Loucy (cell line): ENCODE measurements around the gene NMT1.

Source experiments
- H2AFZ ChIP-seq: fragments of 200-600 bp; sonication (generic); 2 replicates; pipeline ENCODE4 v1.6.0; 2016; ENCODE audit warnings: antibody characterized with exemption, mild to moderate bottlenecking, low read length, moderate library complexity
- H3F3A ChIP-seq: fragments of 200-600 bp; 2 replicates; pipeline ENCODE4 v1.6.0; 2016; ENCODE audit warnings: antibody characterized with exemption, low read depth, mild to moderate bottlenecking
- H3K27me3 ChIP-seq: fragments of 200-600 bp; sonication (generic); 2 replicates; pipeline ENCODE4 v1.6.1; 2014; ENCODE audit warnings: low read length, mild to moderate bottlenecking; ENCODE audit not compliant: insufficient read depth, poor library complexity, severe bottlenecking
- H3K36me3 ChIP-seq: fragments of 200-600 bp; sonication (generic); 2 replicates; pipeline ENCODE4 v1.6.1; 2016; ENCODE audit warnings: low read length; ENCODE audit not compliant: insufficient read depth
- H3K4me1 ChIP-seq: fragments of 200-600 bp; sonication (generic); 2 replicates; pipeline ENCODE4 v1.5.1; 2014; ENCODE audit warnings: low read length, mild to moderate bottlenecking; ENCODE audit not compliant: insufficient read depth, poor library complexity, severe bottlenecking
- H3K4me2 ChIP-seq: fragments of 200-600 bp; sonication (generic); 2 replicates; pipeline ENCODE4 v1.6.0; 2014; ENCODE audit warnings: antibody characterized with exemption, low read length, low read depth, mild to moderate bottlenecking; ENCODE audit not compliant: poor library complexity, severe bottlenecking
- H3K4me3 ChIP-seq: fragments of 200-600 bp; sonication (generic); 2 replicates; pipeline ENCODE4 v1.5.1; 2014; ENCODE audit warnings: low read length, mild to moderate bottlenecking, mixed read lengths; ENCODE audit not compliant: poor library complexity, severe bottlenecking
- H3K79me2 ChIP-seq: fragments of 200-600 bp; sonication (generic); 2 replicates; pipeline ENCODE4 v1.6.1; 2014; ENCODE audit warnings: low read length; ENCODE audit not compliant: insufficient read depth
- H3K9ac ChIP-seq: fragments of 200-600 bp; sonication (generic); 2 replicates; pipeline ENCODE4 v1.6.0; 2014; ENCODE audit warnings: mild to moderate bottlenecking, low read depth, low read length, moderate library complexity; ENCODE audit not compliant: poor library complexity, severe bottlenecking
- H3K9me2 ChIP-seq: fragments of 200-600 bp; sonication (generic); replicated peaks from 2 replicates; pipeline ENCODE4 v1.6.1; 2016; ENCODE audit warnings: low read depth, low read length, mixed read lengths
- H3K9me3 ChIP-seq: fragments of 200-600 bp; sonication (generic); 2 replicates; pipeline ENCODE4 v1.6.1; 2014; ENCODE audit warnings: mild to moderate bottlenecking, antibody characterized with exemption, low read length, low read depth; ENCODE audit not compliant: insufficient read depth
- H4K20me1 ChIP-seq: fragments of 200-600 bp; sonication (generic); 2 replicates; pipeline ENCODE4 v1.6.0; 2014; ENCODE audit warnings: antibody characterized with exemption, low read length, mild to moderate bottlenecking; ENCODE audit not compliant: insufficient read depth, poor library complexity, severe bottlenecking
- CTCF ChIP-seq: fragments of 200-600 bp; sonication (generic); conservative IDR thresholded peaks from 2 replicates; pipeline ENCODE4 v1.5.1; 2014; ENCODE audit warnings: mild to moderate bottlenecking, antibody characterized with exemption, low read length
- EZH2phosphoT487 ChIP-seq: fragments of 200-600 bp; IDR thresholded peaks from 2 replicates; pipeline ENCODE4 v1.6.1; 2018; ENCODE audit warnings: antibody characterized with exemption, mild to moderate bottlenecking, moderate library complexity, borderline replicate concordance

Gene NMT1

GRCh38 chr17:45060797-45061605, at the start of gene NMT1:
NMT1 (plus strand) TSS chr17:45061317; CDS start chr17:45061330, 13 bp downstream.
- Histone ChIP-seq H3K27me3 (no peaks in the 10 kb centered on the region), H3K9me2 (no peaks in the 10 kb centered on the region), H3K36me3 (no peaks in the 10 kb centered on the region), H3K4me1 (peaks cover 28% of the 10 kb centered on the region), H3K9me3 (no peaks in the 10 kb centered on the region), H3K4me2 (peak within 1 kb of the TSS; percentile 100), H3K4me3 (peak within 1 kb of the TSS; percentile 92), H3F3A (no peaks in the 10 kb centered on the region), H2AFZ (peak within 1 kb of the TSS; percentile 86), H3K9ac (peak within 1 kb of the TSS; percentile 93), H3K79me2 (peaks cover 62% of the 10 kb centered on the region), H4K20me1 (peaks cover 37% of the 10 kb centered on the region)
- TF ChIP-seq CTCF = no peak
- no peak for TF ChIP-seq EZH2phosphoT487

GRCh38 chr17:45011767-45012166, 49.4 kb upstream of the NMT1 start:
- Histone ChIP-seq H3K9ac (no peak overlapping the region), H3K79me2 (no peaks in the 10 kb centered on the region), H3K4me3 (no peak overlapping the region), H3K4me2 (no peak overlapping the region), H3K27me3 (no peaks in the 10 kb centered on the region), H2AFZ (no peak overlapping the region), H3K4me1 (no peaks in the 10 kb centered on the region), H3K36me3 (no peaks in the 10 kb centered on the region), H3F3A (no peaks in the 10 kb centered on the region), H3K9me3 (no peaks in the 10 kb centered on the region), H4K20me1 (no peaks in the 10 kb centered on the region), H3K9me2 (no peaks in the 10 kb centered on the region)
- TF ChIP-seq EZH2phosphoT487 = no peak
- no peak for TF ChIP-seq CTCF

GRCh38 chr17:45013021-45013997, 47.8 kb upstream of the NMT1 start:
- no peaks in the 10 kb centered on the region for H3K9me2 ChIP-seq
- H2AFZ ChIP-seq = no peak overlapping the region
- no peak overlapping the region for H3K4me3 ChIP-seq
- H3K9me3 ChIP-seq = no peaks in the 10 kb centered on the region
- H3K4me1 ChIP-seq = no peaks in the 10 kb centered on the region
- H3K79me2 ChIP-seq = no peaks in the 10 kb centered on the region
- no peaks in the 10 kb centered on the region for H4K20me1 ChIP-seq
- no peak overlapping the region for H3K4me2 ChIP-seq
- no peaks in the 10 kb centered on the region for H3K27me3 ChIP-seq
- H3F3A ChIP-seq = no peaks in the 10 kb centered on the region
- no peak overlapping the region for H3K9ac ChIP-seq
- no peaks in the 10 kb centered on the region for H3K36me3 ChIP-seq
- no peak for TF ChIP-seq CTCF
- no peak for TF ChIP-seq EZH2phosphoT487
